Stomach (tissue), 4 donors: ENCODE results near the gene FMN1.

Source experiments
- CTCF ChIP-seq, 7 experiments: fragments of 450-650 bp in 4 of 7; fragments of 200-600 bp in 3 of 7; sonication (generic) in 3 of 7; IDR thresholded peaks; one replicate each; pipeline ENCODE4 v1.5.1; 2016 to 2019; ENCODE audit warnings: antibody characterized with exemption in 7 of 7, control low read depth in 2 of 7, mild to moderate bottlenecking in 1 of 7
- POLR2A ChIP-seq, 4 donors: fragments of 450-650 bp; IDR thresholded peaks; one replicate each; pipeline ENCODE4 v1.6.1; 2016; ENCODE audit warnings: antibody characterized with exemption in 4 of 4, control low read depth in 2 of 4, mild to moderate bottlenecking in 1 of 4, moderate library complexity in 1 of 4
- POLR2AphosphoS5 ChIP-seq, 3 donors: sonication (generic); formaldehyde crosslinking; IDR thresholded peaks; one replicate each; pipeline ENCODE4 v1.6.1; 2016; ENCODE audit warnings: antibody characterized with exemption in 3 of 3

GRCh38 chr15:33194237-33194636 is 277 bp downstream of the FMN1 start:
- TF ChIP-seq POLR2A (IDR thresholded peaks at IDR 0.05) (no peak), CTCF (IDR thresholded peaks at IDR 0.05) (no peak), POLR2AphosphoS5 (IDR thresholded peaks at IDR 0.05) (no peak)
